Caco-2 (cell line): ENCODE measurements around the gene MCEE. TPM values are rescaled to one million over a fixed set of nuclear protein-coding genes. Genes with fewer than 3 reads are reported as not detected.
A peak's percentile ranks its signal among the peaks of the same experiment; 100 is the strongest.

Experiments
- BruUV-seq: library from RNA; stranded (reverse); fragments of 400-500 nt; replicated peaks from 2 replicates; lab custom pipeline; 2021; lab: Mats Ljungman, UMichigan
- CTCF ChIA-PET: fragments of 300-600 bp; sonication (Branson Sonifier 250); formaldehyde crosslinking; loops from one replicate; lab custom pipeline; 2022; ENCODE audit warnings: antibody characterized with exemption; lab: Charles Lee
- POLR2A ChIA-PET: fragments of 300-600 bp; sonication (Branson Sonifier 250); formaldehyde crosslinking; loops from one replicate; lab custom pipeline; 2022; ENCODE audit warnings: antibody characterized with exemption; lab: Charles Lee
- DNase-seq, 2 experiments: peaks; one replicate each; pipeline versions ENCODE4 v3.0.0 to v3.0.0-alpha.2; 2020 to 2022
- H3K27me3 ChIP-seq: replicated peaks from 2 replicates; pipeline ENCODE4 v1.6.0; 2011; ENCODE audit warnings: low read length; ENCODE audit not compliant: control insufficient read depth, insufficient read depth
- H3K36me3 ChIP-seq: 2 replicates; pipeline ENCODE4 v1.5.1; 2011; ENCODE audit warnings: low read length; ENCODE audit not compliant: control insufficient read depth, insufficient read depth
- H3K4me1 ChIP-seq: fragments of 250-450 bp; sonication (Bioruptor Pico); 2 replicates; pipeline ENCODE4 v1.5.1; 2020; ENCODE audit warnings: mild to moderate bottlenecking
- H3K4me3 ChIP-seq: 2 replicates; pipeline ENCODE4 v1.5.1; 2011; ENCODE audit warnings: low read depth, mild to moderate bottlenecking, control low read depth, low read length
- H3K9me3 ChIP-seq: fragments of 250-450 bp; sonication (Bioruptor Pico); 2 replicates; pipeline ENCODE4 v1.5.1; 2020; ENCODE audit warnings: mild to moderate bottlenecking, moderate library complexity
- H3K27ac Mint-ChIP-seq: one replicate; pipeline ENCODE4 v1.8.0; 2022; ENCODE audit warnings: mixed read lengths; ENCODE audit not compliant: unreplicated experiment
- H3K27me3 Mint-ChIP-seq: one replicate; pipeline ENCODE4 v1.8.0; 2022; ENCODE audit warnings: mixed read lengths; ENCODE audit not compliant: insufficient read depth, unreplicated experiment
- H3K36me3 Mint-ChIP-seq: one replicate; pipeline ENCODE4 v1.8.0; 2022; ENCODE audit warnings: mild to moderate bottlenecking, mixed read lengths; ENCODE audit not compliant: insufficient read depth, unreplicated experiment
- H3K4me1 Mint-ChIP-seq: one replicate; pipeline ENCODE4 v1.8.0; 2022; ENCODE audit warnings: low read depth, mixed read lengths; ENCODE audit not compliant: unreplicated experiment
- H3K4me3 Mint-ChIP-seq: one replicate; pipeline ENCODE4 v1.8.0; 2022; ENCODE audit warnings: mild to moderate bottlenecking, moderate library complexity, mixed read lengths; ENCODE audit not compliant: unreplicated experiment
- H3K9me3 Mint-ChIP-seq: one replicate; pipeline ENCODE4 v1.8.0; 2022; ENCODE audit warnings: mixed read lengths; ENCODE audit not compliant: unreplicated experiment
- CTCF ChIP-seq, 2 experiments: fragments of 200-600 bp in 1 of 2; IDR thresholded peaks; 1 replicate in 1 of 2; 2 replicates in 1 of 2; pipeline versions ENCODE4 v1.5.1 to v1.8.0; 2011 to 2022; ENCODE audit warnings: antibody characterized with exemption in 1 of 2, control low read depth in 1 of 2, inconsistent platforms in 1 of 2, low read depth in 1 of 2, low read length in 1 of 2, mild to moderate bottlenecking in 1 of 2, moderate library complexity in 1 of 2; ENCODE audit not compliant: insufficient read depth in 1 of 2, severe bottlenecking in 1 of 2, unreplicated experiment in 1 of 2
- intact Hi-C: fragments of 100-400 bp; cut with micrococcal nuclease; formaldehyde crosslinking; loops from one replicate; pipeline ENCODE4 v1.10.0; 2022; ENCODE audit not compliant: unreplicated experiment
- total RNA-seq: library from RNA; stranded (reverse); gene quantifications from 2 replicates; pipeline ENCODE4 v1.2.3, GENCODE V29; 2022

MCEE gene
- total RNA-seq, 1 experiment from 2014 or later: 13.7 TPM

DNA sequence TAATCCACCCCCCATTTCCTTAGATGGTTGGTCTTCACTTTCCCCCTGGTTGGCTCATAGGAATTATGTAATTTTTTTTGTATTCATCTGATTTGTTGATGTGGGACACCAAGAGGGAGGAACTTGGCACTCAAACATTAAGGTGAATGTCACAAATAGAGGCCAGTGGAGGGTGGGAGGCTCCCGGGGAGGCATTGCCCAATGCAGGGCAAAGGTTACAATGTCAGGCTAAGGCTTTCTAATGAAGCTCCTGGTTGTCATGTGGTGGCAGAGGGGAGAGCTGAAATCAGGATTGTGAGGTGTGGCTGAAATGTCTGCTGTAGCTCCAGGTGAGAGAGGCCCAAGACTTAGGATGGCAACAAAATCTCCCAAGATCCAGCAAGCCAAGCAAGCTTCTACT is 43.1 kb upstream of the MCEE start:
- no peak overlapping the region for H3K4me3 Mint-ChIP-seq
- H3K9me3 ChIP-seq: no peaks in the 10 kb centered on the region
- H3K27me3 Mint-ChIP-seq: peaks cover 5% of the 10 kb centered on the region
- BruUV-seq: no TSS peak
- POLR2A ChIA-PET: no interaction called here
- H3K4me1 Mint-ChIP-seq: no peaks in the 10 kb centered on the region
- no peaks in the 10 kb centered on the region; the same call in 1 of the 2 replicates for H3K27me3 ChIP-seq
- DNase-seq: peak in 1 of 2 experiments; percentile 25
- no peaks in the 10 kb centered on the region; the same call in 1 of the 2 replicates for H3K36me3 ChIP-seq
- no peak overlapping the region for H3K27ac Mint-ChIP-seq
- H3K36me3 Mint-ChIP-seq: no peaks in the 10 kb centered on the region
- CTCF ChIA-PET: interaction anchor here (1.1 kb wide), 1 partner anchor 172 kb away, joined by 3 read pairs; no protein-coding TSS in a partner anchor
- no peaks in the 10 kb centered on the region for H3K9me3 Mint-ChIP-seq
- H3K4me1 ChIP-seq: no peaks in the 10 kb centered on the region
- H3K4me3 ChIP-seq: no peak overlapping the region
- TF ChIP-seq CTCF (IDR thresholded peaks at IDR 0.05; ENCODE audit: insufficient read depth in 1 of 2, low read depth in 1 of 2, low read length in 1 of 2, severe bottlenecking in 1 of 2, unreplicated experiment in 1 of 2): no peak
- intact Hi-C loops: no loop called here

GRCh38 chr2:71166812-71167211 is 36.8 kb upstream of the MCEE start:
- Mint-ChIP-seq H3K9me3 (no peaks in the 10 kb centered on the region), H3K27ac (no peak overlapping the region), H3K4me3 (no peak overlapping the region), H3K36me3 (no peaks in the 10 kb centered on the region), H3K4me1 (peaks cover 12% of the 10 kb centered on the region), H3K27me3 (no peaks in the 10 kb centered on the region)
- no peak for TF ChIP-seq CTCF (IDR thresholded peaks at IDR 0.05; ENCODE audit: insufficient read depth in 1 of 2, low read depth in 1 of 2, low read length in 1 of 2, severe bottlenecking in 1 of 2, unreplicated experiment in 1 of 2)
- Histone ChIP-seq H3K36me3 (no peaks in the 10 kb centered on the region), H3K9me3 (no peaks in the 10 kb centered on the region), H3K27me3 (no peaks in the 10 kb centered on the region), H3K4me3 (no peak overlapping the region), H3K4me1 (no peaks in the 10 kb centered on the region)
- ChIA-PET CTCF (no interaction called here), POLR2A (no interaction called here)
- no TSS peak for BruUV-seq
- no peak for DNase-seq
- intact Hi-C loops: no loop called here

- Mint-ChIP-seq H3K4me1 (peaks cover 15% of the 10 kb centered on the region), H3K4me3 (no peak overlapping the region), H3K27ac (no peak overlapping the region), H3K27me3 (peaks cover 3% of the 10 kb centered on the region), H3K9me3 (no peaks in the 10 kb centered on the region), H3K36me3 (no peaks in the 10 kb centered on the region)
- no peaks in the 10 kb centered on the region for H3K9me3 ChIP-seq
- TF ChIP-seq CTCF (IDR thresholded peaks at IDR 0.05; ENCODE audit: insufficient read depth in 1 of 2, low read depth in 1 of 2, low read length in 1 of 2, severe bottlenecking in 1 of 2, unreplicated experiment in 1 of 2): peak; percentile 77 to 80
- H3K27me3 ChIP-seq: no peaks in the 10 kb centered on the region
- peaks cover 10% of the 10 kb centered on the region; the same call in 1 of the 2 replicates for H3K4me1 ChIP-seq
- no peak overlapping the region for H3K4me3 ChIP-seq
- no peaks in the 10 kb centered on the region for H3K36me3 ChIP-seq
- ChIA-PET CTCF (interaction anchor here (1.1 to 1.5 kb wide), 3 partner anchors 34 to 134 kb away, joined by 3 to 4 read pairs (median 3); no protein-coding TSS in a partner anchor), POLR2A (no interaction called here)
- DNase-seq: peak; percentile 62 to 77
- intact Hi-C loops: loop anchor here (1.0 kb wide), 4 partner anchors 34 to 353 kb away; no protein-coding TSS in a partner anchor
- BruUV-seq: no TSS peak
Measured at GRCh38 chr2:71157124-71157793, 27.2 kb upstream of the MCEE start.
